HG03108 (cell line): ENCODE results near the gene ASTN2.
A peak's percentile ranks its signal among the peaks of the same experiment; 100 is the strongest.

Source experiments
- ATAC-seq: cut with Tn5 transposase; IDR thresholded peaks from one replicate; pipeline ENCODE4 v1.9.1; 2021; ENCODE audit warnings: moderate library complexity; ENCODE audit not compliant: unreplicated experiment

ASTN2 gene

DNA sequence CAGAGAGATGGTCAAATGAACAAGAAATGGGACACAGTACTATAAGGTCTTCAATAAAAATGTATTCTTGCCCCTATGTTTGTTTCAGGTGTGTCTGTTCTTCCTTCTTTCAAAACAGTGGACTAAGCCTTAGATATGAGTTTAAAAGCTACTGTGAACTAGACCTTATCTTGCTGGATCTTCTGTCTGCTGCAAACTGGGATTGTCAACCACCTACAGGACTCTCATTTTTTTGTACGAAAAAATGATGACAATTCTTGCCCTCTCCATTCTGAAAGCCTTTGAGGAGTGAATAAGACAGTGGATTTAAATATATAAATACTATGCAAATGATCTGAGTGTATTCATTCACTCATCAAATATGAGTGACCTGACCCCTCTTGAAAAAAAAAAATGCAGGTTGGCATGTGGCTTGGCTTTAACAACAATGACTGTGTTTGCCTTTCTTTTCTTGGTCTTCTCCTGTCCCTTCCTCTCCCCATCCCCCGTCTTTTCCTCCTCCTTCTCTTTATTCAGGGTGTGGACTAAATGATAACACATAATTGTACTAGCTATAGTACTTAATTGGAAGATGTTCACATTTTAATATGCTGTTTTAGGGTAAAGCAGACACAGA lies 963.2 kb downstream of the ASTN2 start:
- no peak for ATAC-seq

GRCh38 chr9:116450378-116451139 lies 964.3 kb downstream of the ASTN2 start:
- peak; percentile 87 for ATAC-seq

- ATAC-seq: no peak
Measured at GRCh38 chr9:116449949-116450348, 964.9 kb downstream of the ASTN2 start.

DNA sequence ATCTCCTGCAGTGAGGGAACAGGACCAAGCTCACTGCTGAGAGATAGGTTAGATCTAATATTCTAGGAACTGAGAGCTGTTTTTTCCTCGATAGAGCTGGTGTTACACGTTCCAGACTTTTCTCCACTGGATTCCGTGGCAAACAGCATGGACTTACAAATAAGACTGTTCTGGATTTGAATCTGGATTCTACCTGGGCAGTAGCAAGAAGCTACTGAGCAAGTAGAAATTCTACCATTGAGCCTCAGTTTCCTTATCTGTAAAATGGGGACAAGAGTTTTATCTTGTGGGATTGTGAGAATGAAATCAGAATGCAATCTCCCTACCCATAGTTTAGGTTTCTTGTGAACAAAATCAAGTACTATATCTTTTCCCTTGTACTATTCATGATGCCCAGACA lies 966.4 kb downstream of the ASTN2 start:
- no peak for ATAC-seq

DNA sequence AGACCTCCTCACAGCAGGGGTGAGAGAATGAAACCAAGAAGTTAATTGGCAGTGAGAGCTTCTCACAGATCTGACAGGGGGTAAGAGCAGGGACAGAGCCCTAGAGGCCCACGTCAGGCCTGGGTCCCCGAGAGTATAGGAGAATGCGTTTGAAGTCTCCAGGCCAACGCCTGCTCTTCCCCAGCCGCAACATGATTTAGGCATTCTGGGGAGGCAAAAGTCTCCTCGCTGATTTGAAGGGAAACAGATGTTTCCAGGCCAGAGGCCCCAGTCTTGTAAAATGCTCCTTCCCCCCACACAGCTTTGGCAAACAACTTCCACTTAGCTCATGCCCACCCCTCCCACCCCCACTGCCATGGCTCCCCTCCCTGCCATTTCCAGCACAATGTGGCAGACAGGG lies 966.9 kb downstream of the ASTN2 start:
- ATAC-seq: no peak

GRCh38 chr9:116442528-116442927 lies 972.3 kb downstream of the ASTN2 start:
- no peak for ATAC-seq

DNA sequence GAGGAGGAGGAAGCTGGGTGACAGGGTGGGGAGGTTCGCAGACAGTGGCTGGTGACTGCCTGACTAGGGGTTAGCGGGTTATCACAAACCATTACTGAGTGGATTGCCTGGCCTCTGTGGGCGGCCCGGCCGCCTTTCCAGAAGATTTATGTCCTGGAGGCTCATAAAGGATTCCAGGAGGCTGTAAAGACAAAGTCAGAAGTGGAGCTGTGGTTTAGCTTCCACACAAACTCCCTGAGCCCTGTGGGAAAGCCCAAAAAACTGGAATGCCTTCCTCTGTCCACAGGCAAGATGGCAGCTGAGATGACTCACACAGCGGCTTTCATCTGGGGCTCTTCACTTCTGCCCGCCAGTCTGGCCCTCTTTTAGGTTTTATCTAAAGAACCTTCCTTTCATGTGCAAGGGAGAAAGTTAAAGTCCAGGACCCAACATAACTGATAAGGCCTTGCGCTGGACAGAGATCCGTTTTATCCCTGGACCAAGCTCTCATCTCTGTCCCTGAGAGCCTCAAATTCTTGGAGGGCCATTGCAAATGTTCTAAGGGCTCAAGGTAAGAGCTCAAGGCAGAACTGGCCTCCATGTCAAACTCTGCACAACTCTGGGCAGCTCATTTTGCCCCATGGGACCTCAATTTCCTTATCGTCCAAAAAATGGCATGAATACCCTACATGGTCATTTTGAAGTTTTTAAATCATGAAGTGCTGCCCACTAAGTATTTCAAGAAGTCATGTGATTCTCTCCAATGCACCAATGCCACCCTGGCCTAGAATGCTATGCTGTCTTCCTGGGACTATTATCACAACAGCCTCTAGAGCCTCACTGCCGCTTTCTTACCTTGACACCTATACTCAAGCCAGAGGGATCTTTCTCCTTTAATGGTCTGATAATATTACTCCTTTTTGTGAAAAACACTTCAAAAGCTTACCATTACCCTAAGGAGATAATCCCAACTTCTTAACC lies 977.2 kb downstream of the ASTN2 start:
- no peak for ATAC-seq

DNA sequence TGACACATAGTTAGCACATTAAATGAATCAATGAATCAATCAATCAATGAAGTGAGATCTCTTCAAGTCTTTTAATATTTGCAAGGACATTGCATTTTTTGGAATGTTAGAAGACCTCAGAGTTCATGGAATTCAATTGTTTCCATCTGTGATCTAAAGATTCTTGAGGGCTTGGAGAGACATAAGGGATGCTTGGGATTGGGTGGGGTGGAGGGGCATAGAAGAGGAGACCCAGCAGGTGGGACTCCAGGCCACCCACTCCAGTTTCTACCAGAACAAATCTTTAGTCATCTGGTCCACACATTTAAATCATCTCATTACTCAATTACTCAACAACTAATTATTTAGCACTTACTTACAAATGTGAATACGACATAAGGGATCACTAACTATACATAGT lies 978.7 kb downstream of the ASTN2 start:
- no peak for ATAC-seq

DNA sequence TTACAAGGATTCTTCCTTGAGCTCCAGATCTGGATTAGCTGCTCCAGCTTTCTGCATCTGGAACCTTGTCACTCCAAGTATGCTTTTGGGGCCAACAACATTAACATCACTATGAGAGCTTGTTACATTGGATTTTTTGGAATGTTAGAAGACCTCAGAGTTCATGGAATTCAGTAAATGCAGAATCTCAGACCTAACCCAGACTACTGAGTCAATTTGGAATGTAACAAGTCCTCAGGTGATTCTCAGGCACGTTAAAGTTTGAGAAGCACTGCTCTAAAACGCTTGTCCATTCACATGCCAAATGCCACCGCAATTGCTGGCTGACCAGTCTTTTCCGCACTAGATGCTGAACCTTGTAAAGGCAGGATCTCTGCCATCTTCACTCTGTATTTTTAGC lies 979.2 kb downstream of the ASTN2 start:
- no peak for ATAC-seq

DNA sequence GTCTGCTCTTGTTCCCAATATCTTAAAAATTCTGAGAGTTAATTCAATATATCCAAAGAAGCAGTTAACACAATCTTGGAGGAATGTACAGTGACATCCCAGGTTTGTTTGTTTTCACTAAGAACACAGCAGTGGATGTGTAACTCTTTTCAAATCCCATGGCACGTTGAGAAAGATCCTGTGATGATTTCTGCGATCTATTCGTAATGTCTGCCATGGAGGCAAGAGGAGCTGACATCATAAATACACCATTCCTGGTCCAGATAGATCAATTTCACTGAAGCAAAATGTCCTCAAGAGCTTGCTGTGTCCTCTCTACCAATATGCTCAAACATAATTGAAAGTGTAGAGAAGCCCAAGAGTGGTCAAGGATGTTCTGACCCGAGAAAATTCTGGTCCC lies 980.5 kb downstream of the ASTN2 start:
- ATAC-seq: no peak

- ATAC-seq: no peak
Measured at GRCh38 chr9:116432051-116432450, 982.8 kb downstream of the ASTN2 start.

DNA sequence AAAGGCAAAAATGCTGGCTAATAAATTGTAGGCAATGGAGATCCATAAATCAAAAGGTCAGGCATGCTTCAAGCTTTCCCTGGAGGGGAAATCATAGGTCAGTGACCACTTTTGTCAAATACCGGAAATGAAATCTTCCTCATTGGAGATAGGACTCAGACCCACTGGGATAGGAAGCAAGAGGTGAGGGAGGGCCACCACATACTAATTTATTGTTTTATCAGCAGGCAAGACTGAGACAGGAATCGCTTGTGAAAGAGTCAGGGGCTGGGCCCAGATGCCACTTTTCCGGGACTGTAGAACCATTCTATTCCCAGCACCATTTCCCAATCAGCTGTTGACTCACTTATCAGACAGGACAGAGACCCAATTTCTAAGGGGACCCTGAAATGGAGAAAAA lies 984.0 kb downstream of the ASTN2 start:
- ATAC-seq: no peak

DNA sequence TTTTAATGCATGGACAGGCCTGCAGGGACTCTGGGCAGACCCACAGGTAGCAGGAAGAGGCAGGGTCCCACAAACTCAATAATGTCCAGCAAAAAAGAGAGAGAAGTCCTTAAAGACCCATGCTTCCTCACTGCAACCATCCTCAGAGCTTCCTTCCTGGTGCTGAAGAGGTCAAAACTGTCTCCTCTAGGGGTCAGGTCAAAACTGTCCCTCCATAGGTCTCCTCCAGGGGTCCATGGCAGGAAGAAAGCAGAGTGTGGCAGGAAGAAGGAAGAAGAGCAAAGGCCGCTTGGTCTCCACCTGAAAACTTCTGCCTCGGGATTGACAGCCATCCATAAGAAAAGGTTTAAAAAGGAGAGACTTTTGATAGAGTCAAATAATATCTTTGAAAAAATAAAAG lies 989.6 kb downstream of the ASTN2 start:
- no peak for ATAC-seq

DNA sequence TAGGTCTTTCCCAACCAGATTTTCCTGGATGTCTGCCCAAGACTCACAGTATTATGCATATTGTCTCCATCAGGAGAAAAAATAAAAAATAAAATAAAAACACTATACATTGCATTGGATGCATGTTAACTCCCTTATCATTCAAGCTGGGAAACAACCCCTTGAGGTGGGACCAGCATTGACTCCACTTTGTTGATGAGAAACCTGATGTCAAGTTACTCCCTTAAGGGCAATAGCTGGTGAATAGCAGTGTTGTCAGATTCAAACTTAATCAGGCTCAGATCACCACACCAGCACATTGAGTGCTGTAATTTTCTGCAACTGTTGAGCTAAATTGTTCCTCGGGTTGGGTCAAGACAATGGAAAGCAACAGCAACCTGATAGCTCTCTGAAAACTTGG lies 991.7 kb downstream of the ASTN2 start:
- ATAC-seq: no peak

DNA sequence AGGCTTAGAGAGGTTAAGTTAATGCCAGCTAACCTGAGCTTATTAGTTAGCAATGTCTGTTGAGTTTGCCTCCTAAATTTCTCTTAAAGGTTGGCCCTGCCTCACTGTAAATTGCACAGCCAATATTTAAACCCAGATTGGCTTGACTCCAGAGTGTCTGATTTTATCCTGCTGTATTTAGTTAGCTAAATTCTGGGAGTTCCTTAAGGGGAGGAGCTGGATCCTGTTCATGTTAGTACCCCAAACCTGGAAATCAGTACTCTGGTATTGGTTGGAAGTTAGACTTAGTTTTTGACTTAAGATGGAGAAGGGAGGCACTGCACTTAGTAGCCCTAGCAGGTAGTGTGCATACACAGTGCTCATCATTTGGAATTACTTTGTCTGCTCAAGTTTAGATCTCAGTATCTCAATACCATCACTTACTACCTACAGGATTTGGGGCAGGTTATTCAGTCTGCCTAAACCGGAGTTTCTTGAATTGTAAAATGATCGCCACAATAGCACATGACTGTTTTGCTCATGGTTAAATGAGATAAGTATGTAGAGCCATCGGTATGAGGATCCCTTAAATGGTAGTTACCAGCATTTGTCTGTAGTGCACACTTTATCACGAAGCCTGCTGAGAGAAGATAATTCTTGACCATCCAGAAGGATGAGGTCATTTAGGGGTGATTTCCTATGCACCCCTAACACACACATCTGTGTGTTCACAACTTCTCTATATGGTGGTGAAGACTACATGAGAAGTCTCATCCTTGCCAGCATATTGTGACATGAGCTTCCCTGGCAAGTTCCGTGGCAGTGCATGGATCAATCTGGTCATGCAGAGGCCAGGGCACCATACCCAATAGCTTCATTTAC lies 992.5 kb downstream of the ASTN2 start:
- ATAC-seq: no peak

GRCh38 chr9:116420993-116421538 lies 993.8 kb downstream of the ASTN2 start:
- ATAC-seq: no peak

- ATAC-seq: no peak
Measured at GRCh38 chr9:116419181-116419580, 995.7 kb downstream of the ASTN2 start.

DNA sequence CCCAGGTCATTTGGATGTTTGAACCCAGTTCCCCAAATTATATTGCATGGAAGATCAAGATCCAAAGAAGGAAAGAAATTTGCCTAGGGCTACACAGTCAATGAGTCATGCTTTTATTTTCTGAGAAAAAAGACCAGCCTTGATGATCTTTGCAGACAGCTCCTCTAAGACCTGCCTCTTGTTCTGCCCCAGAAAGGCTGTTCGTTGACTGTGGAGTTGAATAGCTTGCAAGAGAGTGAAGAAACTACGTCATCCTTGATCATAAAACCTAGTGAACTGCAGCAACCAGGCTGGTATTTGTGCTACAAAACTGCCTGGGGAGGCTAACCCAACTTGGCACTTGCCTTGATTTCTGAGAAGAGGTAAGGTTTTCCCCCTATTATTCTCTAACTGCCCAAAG lies 997.4 kb downstream of the ASTN2 start:
- no peak for ATAC-seq

DNA sequence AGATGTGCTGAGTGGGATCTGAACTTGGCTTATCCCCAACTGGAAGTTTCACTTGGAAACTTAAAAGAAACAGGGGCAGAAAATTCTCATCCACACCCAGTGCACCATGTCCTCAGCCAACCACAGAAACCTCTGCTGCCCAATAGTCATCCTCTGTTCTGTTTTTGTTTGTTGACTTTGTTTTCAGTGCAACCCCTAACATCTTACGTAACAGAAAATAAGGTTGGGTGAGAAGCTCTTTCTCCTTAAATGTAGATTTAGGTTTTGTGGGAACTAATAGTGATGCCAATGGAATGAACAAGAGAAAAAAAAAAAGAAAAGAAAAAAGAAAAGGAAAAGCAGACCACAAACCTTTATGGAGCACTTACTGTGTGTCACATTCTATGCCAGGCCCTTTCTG lies 998.4 kb downstream of the ASTN2 start:
- no peak for ATAC-seq

DNA sequence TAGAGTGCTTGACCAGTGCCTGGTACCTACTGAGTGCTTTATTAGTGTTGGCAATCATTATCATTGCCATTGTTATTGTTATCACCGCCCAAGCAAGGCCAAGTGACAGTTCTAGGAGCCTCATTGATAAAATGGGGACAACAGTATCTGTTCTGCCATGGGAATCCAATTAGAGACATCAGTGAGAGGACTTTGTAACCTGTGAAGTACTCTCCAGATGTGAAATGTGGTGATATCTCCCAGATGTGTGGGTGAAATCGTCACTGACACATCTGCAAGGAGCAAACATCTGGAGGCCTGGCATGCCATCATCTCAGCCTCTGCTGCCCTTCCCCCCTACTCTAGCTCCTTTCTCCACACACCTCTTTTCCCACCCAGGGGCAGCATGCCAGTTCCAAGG lies 1000.5 kb downstream of the ASTN2 start:
- ATAC-seq: no peak
